IPS-11a (cell line): ENCODE measurements around the gene HDAC1.
"Not testable (repeated sequence)": the region's sequence is repeated elsewhere in the genome, so short reads cannot be mapped to it uniquely, and the experiment has no call there.

Experiments
- H3K4me3 ChIP-seq: one replicate; pipeline ENCODE4 v1.5.1; 2013; ENCODE audit warnings: low read depth, low read length, control low read depth

Gene HDAC1

GRCh38 chr1:32273391-32274208, 18.3 kb upstream of the HDAC1 start:
- no peak overlapping the region for H3K4me3 ChIP-seq

DNA sequence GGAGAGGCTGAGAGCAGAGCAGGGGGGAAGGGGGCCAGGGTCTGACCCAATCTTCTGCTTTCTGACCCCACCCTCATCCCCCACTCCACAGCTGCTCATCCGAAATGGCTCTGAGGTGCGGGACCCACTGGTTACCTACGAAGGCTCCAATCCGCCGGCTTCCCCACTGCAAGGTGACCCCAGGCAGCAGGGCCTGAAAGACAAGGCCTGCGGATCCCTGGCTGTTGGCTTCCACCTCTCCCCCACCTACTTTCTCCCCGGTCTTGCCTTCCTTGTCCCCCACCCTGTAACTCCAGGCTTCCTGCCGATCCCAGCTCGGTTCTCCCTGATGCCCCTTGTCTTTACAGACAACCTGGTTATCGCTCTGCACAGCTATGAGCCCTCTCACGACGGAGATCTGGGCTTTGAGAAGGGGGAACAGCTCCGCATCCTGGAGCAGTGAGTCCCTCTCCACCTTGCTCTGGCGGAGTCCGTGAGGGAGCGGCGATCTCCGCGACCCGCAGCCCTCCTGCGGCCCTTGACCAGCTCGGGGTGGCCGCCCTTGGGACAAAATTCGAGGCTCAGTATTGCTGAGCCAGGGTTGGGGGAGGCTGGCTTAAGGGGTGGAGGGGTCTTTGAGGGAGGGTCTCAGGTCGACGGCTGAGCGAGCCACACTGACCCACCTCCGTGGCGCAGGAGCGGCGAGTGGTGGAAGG, 17.1 kb upstream of the HDAC1 start:
- no peak overlapping the region for H3K4me3 ChIP-seq

DNA sequence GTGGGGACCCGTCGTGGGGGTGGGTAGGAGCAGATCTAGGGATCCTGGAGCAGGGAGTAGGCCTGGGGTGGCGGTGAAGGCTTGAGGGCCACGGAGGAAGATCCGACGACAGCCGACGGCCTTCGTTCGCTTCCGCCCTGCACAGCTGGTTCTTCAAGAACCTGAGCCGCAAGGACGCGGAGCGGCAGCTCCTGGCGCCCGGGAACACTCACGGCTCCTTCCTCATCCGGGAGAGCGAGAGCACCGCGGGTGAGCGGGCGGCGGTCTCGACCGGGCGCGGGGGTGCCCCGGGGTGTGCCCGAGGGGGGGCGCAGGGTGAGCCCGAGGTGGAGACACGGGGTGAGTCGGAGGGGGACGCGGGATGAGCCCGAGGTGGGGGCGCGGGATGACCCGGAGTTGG, 16.5 kb upstream of the HDAC1 start:
- no peak overlapping the region for H3K4me3 ChIP-seq

GRCh38 chr1:32276032-32276782, 15.7 kb upstream of the HDAC1 start:
- no peak overlapping the region for H3K4me3 ChIP-seq

- not testable (repeated sequence) for H3K4me3 ChIP-seq
These were observed 7.1 kb upstream of the HDAC1 start for GRCh38 chr1:32284777-32285176.

DNA sequence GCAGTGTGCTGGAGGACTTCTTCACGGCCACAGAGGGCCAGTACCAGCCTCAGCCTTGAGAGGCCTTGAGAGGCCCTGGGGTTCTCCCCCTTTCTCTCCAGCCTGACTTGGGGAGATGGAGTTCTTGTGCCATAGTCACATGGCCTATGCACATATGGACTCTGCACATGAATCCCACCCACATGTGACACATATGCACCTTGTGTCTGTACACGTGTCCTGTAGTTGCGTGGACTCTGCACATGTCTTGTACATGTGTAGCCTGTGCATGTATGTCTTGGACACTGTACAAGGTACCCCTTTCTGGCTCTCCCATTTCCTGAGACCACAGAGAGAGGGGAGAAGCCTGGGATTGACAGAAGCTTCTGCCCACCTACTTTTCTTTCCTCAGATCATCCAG, 6.2 kb upstream of the HDAC1 start:
- no peak overlapping the region for H3K4me3 ChIP-seq

DNA sequence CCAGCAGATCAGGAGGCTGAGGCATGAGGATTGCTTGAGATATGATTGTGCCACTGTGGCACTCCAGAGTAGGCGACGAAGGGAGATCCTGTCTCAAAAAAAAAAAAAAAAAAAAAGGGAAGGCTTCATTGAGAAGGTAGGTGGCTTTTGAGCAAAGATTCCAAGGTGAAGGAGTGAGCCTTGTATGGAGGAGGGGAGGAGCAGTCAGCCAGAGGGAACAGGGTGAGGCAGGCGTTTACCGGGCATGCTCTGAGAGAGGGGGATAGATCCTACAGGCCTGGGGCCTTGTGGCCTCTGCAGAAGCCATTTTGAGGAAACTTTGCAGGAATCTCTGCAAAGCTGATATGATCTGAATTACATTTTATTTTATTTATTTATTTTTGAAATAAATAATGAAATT, 5.1 kb upstream of the HDAC1 start:
- H3K4me3 ChIP-seq, result no peak overlapping the region

- no peak overlapping the region for H3K4me3 ChIP-seq
These were observed 2.6 kb upstream of the HDAC1 start for GRCh38 chr1:32289256-32289655.

GRCh38 chr1:32291145-32291707, 657 bp upstream of the HDAC1 start:
- H3K4me3 ChIP-seq, result peak overlapping the region; percentile 20

DNA sequence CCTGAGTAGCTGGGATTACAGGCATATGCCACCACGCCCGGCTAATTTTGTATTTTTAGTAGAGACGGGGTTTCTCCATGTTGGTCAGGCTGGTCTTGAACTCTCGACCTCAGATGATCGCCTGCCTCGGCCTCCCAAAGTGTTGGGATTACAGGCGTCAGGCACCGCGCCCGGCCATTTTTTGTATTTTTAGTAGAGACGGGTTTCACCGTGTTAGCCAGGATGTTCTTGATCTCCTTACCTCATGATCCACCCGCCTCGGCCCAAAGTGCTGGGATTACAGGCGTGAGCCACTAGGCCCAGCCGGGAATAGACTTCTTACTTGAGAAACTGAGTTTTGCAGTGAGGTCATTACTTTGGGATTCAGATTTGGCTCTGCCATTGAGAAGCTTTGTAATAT, 6.3 kb downstream of the HDAC1 start:
- H3K4me3 ChIP-seq, result not testable (repeated sequence)

- no peak overlapping the region for H3K4me3 ChIP-seq
These were observed 7.4 kb downstream of the HDAC1 start for GRCh38 chr1:32299327-32299726.

- H3K4me3 ChIP-seq, result no peak overlapping the region
These were observed 11.5 kb downstream of the HDAC1 start for GRCh38 chr1:32303358-32303757.

GRCh38 chr1:32303997-32304622, 12.2 kb downstream of the HDAC1 start:
- no peak overlapping the region for H3K4me3 ChIP-seq

- H3K4me3 ChIP-seq, result no peak overlapping the region
These were observed 13.4 kb downstream of the HDAC1 start for GRCh38 chr1:32305310-32305709.

DNA sequence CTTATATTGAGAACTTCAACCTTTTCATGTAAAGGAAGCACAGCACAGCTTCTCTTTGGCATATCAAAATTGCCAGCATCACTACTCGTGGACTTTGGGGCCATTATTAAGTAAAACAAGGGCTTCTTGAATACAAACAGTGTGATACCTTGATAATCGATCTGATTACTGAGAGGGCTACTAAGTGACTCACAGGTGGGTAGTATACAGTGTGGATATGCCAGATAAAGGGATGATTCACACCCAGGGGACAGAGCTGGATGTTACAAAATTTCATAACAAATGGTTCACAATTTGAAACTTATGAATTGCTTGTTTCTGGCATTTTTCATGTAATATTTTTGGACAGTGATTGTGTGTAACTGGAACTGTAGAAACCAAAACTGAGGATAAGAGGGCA, 15.4 kb downstream of the HDAC1 start:
- no peak overlapping the region for H3K4me3 ChIP-seq

DNA sequence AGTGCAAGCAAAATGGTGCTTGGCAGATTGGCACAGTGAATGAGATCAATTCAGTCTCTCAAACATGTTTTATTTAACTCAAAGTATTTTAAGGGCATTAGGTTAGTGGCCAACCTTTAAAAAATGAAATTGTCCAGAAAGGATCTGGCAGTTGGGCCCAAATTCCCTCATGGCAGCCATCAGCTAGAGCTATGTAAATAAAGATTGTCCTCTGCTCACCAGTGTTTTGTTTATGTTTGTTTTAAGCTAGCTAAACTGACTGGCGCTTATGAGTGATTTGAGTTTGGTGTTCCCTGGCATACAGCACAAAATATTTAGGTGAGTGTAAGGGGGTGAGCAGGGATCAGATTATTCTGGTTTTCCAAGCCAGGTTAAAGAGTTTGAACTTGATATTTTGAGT, 18.1 kb downstream of the HDAC1 start:
- H3K4me3 ChIP-seq, result no peak overlapping the region

DNA sequence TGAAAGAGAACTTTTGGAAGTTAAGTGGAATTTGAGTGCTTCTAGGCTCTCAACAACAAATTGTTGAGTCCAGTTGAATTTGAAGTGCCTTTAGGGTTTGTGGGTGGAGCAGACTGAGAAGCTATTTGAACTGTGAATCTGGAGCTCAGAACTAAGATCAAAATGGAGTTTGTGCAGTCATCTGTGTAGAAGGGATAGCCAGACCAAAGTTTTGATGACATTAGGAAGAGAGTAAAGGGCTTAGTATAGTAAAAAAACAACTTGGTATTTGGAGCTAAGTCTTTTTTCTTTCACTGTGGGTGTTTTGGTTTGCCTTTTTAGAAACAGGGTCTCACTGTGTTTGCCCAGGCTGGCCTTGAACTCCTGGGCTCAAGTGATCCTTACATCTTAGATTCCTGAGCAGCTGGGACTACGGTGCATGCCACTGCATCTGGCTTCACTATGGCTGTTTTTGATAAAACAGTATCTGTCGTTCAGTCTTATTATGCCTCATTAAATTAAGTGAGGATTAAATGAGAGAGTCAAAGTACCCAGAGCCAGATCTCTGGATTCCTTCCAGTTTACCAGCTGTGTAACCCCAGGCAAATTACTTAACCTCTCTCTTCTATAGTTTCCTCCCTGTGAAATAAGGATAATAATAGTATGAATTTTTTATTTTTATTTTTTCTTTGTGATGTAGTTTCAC, 20.0 kb downstream of the HDAC1 start:
- H3K4me3 ChIP-seq, result no peak overlapping the region

DNA sequence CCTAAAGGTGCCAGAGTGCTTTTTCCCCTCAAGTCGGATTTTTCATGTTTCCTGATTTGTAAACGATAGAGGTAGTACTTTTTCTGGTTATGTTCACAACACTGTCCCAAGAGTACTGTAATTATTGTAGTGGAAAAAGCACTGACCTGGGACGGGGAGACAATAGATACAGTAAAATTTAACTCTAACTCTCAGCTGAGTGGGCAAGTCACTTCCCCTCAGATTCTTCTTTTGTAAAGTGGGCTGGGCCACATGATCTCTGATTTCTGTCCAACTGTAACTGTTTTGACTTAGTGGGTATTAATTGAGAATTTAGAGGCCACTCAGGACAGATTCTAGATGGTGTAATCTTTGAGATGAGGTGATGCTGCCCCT, 25.0 kb downstream of the HDAC1 start:
- no peak overlapping the region for H3K4me3 ChIP-seq

DNA sequence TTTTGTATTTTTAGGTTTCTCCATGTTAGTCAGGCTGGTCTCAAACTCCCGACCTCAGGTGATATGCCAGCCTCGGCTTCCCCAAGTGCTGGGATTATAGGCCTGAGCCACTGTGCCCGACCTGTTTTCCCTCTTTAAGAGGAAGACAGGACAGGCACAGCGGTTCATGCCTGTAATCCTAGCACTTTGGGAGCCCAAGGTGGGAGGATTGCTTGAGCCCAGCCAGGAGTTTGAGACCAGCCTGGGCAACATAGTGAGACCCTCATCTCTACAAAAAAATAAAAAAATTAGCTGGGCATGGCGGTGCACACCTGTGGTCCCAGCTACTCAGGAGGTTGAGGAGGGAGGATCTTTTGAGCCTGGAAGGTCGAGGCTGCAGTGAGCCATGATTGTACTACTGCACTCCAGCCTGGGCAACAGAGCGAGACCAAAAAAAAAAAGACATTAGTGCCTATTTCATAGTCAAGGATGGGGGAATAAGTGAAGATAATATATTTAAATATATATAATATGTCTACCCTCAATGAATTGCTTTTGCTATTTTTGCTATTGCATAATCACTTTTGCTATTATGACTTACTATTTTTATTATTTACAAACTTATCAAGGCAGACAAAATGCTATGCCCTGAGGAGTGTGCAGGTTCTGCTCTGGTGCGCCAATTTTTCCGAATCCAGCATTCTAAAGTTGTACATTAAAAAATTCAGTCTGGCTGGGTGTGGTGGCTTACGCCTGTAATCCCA, 26.4 kb downstream of the HDAC1 start:
- H3K4me3 ChIP-seq, result no peak overlapping the region
